A673 (cell line): ENCODE results near the gene EDEM3. TPM values are rescaled to one million over a fixed set of nuclear protein-coding genes. Genes with fewer than 3 reads are reported as not detected.

Experiments
- Bru-seq: library from RNA; stranded (reverse); fragments of 400-500 nt; gene quantifications from one replicate; lab custom pipeline; 2021; lab: Mats Ljungman, UMichigan
- BruChase-seq, 2 experiments: library from RNA; stranded (reverse); fragments of 400-500 nt; gene quantifications; one replicate each; lab custom pipeline; 2021; lab: Mats Ljungman, UMichigan
- BruUV-seq: library from RNA; stranded (reverse); fragments of 400-500 nt; replicated peaks from 2 replicates; lab custom pipeline; 2021; lab: Mats Ljungman, UMichigan
- CTCF ChIA-PET: fragments of 300-600 bp; sonication (Branson Sonifier 250); formaldehyde crosslinking; loops from one replicate; lab custom pipeline; 2022; ENCODE audit warnings: antibody characterized with exemption; lab: Charles Lee
- POLR2A ChIA-PET: fragments of 300-600 bp; sonication (Branson Sonifier 250); formaldehyde crosslinking; loops from one replicate; lab custom pipeline; 2022; ENCODE audit warnings: antibody characterized with exemption; ENCODE audit not compliant: low non-redundant PET; lab: Charles Lee
- DNase-seq: peaks from one replicate; pipeline ENCODE4 v3.0.0-alpha.2; 2015; ENCODE audit warnings: low spot score
- H3K27ac ChIP-seq: fragments of 200-600 bp; sonication (generic); 2 replicates; pipeline ENCODE4 v1.5.1; 2016; ENCODE audit warnings: mixed run types, low read depth, mild to moderate bottlenecking, mixed read lengths, antibody characterized with exemption, low read length; ENCODE audit not compliant: poor library complexity, severe bottlenecking
- H3K27me3 ChIP-seq: fragments of 200-600 bp; sonication (generic); replicated peaks from 2 replicates; pipeline ENCODE4 v1.6.1; 2017; ENCODE audit warnings: mixed run types, low read depth, mild to moderate bottlenecking, mixed read lengths, antibody characterized with exemption, low read length; ENCODE audit not compliant: insufficient read depth, poor library complexity
- H3K36me3 ChIP-seq: fragments of 200-600 bp; sonication (generic); 2 replicates; pipeline ENCODE4 v1.6.1; 2016; ENCODE audit warnings: mixed run types, mild to moderate bottlenecking, mixed read lengths, antibody characterized with exemption, low read length; ENCODE audit not compliant: insufficient read depth, poor library complexity, severe bottlenecking
- H3K4me1 ChIP-seq: fragments of 200-600 bp; sonication (generic); 2 replicates; pipeline ENCODE4 v1.6.1; 2017; ENCODE audit warnings: mixed run types, mild to moderate bottlenecking, mixed read lengths, antibody characterized with exemption, low read length; ENCODE audit not compliant: insufficient read depth, poor library complexity, severe bottlenecking
- H3K4me3 ChIP-seq: fragments of 200-600 bp; sonication (generic); 2 replicates; pipeline ENCODE4 v1.5.1; 2016; ENCODE audit warnings: low read depth, mixed run types, mild to moderate bottlenecking, mixed read lengths, low read length; ENCODE audit not compliant: poor library complexity, severe bottlenecking
- H3K9me3 ChIP-seq: fragments of 200-600 bp; sonication (generic); 2 replicates; pipeline ENCODE4 v1.6.1; 2016; ENCODE audit warnings: mixed run types, low read depth, mild to moderate bottlenecking, mixed read lengths, antibody characterized with exemption, low read length; ENCODE audit not compliant: poor library complexity, severe bottlenecking
- CTCF ChIP-seq: fragments of 300-800, 200-600 bp; sonication (generic); conservative IDR thresholded peaks from 2 replicates; pipeline ENCODE4 v1.5.1; 2017; ENCODE audit warnings: low read depth, mild to moderate bottlenecking, antibody characterized with exemption, low read length, moderate library complexity, mixed read lengths
- EZH2 ChIP-seq: fragments of 200-600 bp; sonication (generic); IDR thresholded peaks from 2 replicates; pipeline ENCODE4 v1.6.1; 2017; ENCODE audit warnings: borderline replicate concordance, low read depth, mild to moderate bottlenecking, mixed read lengths, antibody characterized with exemption, low read length; ENCODE audit not compliant: poor library complexity, severe bottlenecking
- intact Hi-C: fragments of 100-400 bp; cut with micrococcal nuclease; formaldehyde crosslinking; loops from one replicate; pipeline ENCODE4 v1.10.0; 2022; ENCODE audit not compliant: unreplicated experiment
- long read RNA-seq: library from polyadenylated mRNA; stranded (forward); transcript quantifications from one replicate; pipeline ENCODE4 v2.0.0, GENCODE V29; 2022
- total RNA-seq: library from RNA; stranded (reverse); gene quantifications from 2 replicates; pipeline ENCODE4 v1.2.3, GENCODE V29; 2021

Gene EDEM3, protein sequence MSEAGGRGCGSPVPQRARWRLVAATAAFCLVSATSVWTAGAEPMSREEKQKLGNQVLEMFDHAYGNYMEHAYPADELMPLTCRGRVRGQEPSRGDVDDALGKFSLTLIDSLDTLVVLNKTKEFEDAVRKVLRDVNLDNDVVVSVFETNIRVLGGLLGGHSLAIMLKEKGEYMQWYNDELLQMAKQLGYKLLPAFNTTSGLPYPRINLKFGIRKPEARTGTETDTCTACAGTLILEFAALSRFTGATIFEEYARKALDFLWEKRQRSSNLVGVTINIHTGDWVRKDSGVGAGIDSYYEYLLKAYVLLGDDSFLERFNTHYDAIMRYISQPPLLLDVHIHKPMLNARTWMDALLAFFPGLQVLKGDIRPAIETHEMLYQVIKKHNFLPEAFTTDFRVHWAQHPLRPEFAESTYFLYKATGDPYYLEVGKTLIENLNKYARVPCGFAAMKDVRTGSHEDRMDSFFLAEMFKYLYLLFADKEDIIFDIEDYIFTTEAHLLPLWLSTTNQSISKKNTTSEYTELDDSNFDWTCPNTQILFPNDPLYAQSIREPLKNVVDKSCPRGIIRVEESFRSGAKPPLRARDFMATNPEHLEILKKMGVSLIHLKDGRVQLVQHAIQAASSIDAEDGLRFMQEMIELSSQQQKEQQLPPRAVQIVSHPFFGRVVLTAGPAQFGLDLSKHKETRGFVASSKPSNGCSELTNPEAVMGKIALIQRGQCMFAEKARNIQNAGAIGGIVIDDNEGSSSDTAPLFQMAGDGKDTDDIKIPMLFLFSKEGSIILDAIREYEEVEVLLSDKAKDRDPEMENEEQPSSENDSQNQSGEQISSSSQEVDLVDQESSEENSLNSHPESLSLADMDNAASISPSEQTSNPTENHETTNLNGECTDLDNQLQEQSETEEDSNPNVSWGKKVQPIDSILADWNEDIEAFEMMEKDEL
- 23.4 and 24.3 TPM in 2 replicates for total RNA-seq
- percentile 79 among the genes with signal in this experiment for Bru-seq, nascent RNA
- percentile 80 among the genes with signal in this experiment for BruChase-seq, experiment 1, labeled RNA remaining after a 2-hour chase
- BruChase-seq, experiment 2, labeled RNA remaining after a 6-hour chase = percentile 76 among the genes with signal in this experiment
- long read RNA-seq, full-length matches to known transcripts = 9 of 34 reads
- long read RNA-seq, partial matches to known transcripts = 5 of 34 reads
- long read RNA-seq, other reads (novel, unspliced or antisense) = 20 of 34 reads

DNA sequence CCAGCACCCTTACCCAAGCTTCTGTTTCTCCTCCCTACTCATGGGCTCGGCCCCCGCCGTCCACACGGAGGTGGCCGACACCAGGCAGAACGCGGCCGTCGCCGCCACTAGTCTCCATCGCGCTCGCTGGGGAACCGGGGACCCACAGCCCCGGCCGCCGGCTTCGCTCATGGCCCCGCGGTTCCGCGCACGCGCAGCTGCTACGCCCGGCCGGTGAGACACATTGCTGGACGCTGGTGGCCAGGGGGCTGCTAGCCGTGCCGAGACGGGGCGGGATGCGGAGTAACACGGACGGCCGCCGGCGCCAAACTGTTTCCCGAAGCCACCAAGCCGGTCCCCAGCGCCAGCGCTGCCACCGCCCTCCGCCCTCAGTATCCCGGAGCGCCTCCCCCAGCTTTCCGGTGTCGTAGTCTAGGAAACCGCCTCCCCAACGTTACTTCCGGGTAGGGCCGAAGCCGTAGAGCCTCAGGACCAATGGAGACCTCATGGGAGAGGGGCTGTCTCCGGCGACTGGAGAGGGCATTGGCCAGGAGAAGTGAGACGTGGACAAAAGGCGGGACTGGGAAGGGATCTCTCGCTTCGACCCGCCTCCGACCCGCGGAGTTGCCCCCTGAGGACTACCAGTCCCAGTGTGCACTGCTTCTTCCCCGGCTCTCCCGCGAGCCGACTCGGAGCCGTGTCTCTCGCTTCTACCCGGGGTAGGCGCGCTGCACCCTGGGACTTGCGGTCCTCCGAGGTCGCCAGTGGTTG lies at the start of gene EDEM3:
EDEM3 (minus strand) TSS at position 383 of the 750 bp plus-strand sequence; CDS start at position 171, 212 bp downstream.
- Histone ChIP-seq H3K27ac (peak within 1 kb of the TSS; percentile 81), H3K4me3 (peak within 1 kb of the TSS; percentile 86), H3K27me3 (no peaks in the 10 kb centered on the region), H3K36me3 (no peaks in the 10 kb centered on the region), H3K4me1 (peaks cover 10% of the 10 kb centered on the region), H3K9me3 (no peaks in the 10 kb centered on the region)
- DNase-seq = peak; percentile 100
- intact Hi-C loops = no loop called here
- CTCF ChIA-PET = no interaction called here
- TF ChIP-seq CTCF (no peak), EZH2 (no peak)
- POLR2A ChIA-PET = no interaction called here
- no TSS peak for BruUV-seq

DNA sequence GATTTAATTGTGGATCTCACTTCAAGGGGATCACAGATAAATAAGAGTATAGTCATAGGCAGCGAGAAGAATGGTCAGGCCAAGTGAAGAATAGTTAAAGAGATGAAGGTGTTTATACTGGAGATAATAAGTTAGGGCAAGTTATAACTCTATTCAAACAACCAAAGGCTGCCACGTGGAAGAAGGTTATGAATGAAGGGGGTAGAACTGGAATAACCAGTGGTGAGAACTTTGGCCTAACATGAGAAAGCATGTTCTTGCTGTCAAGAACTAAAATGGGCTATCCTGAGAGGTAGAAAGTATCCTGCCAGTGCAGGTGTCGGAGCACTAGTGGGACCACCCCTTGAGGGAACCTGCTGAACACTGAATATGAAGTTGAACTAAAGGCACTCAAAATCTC lies 49.6 kb upstream of the EDEM3 start:
- ChIA-PET CTCF (interaction anchor here (2.3 kb wide), 1 partner anchor 366 kb away, joined by 28 read pairs; no protein-coding TSS in a partner anchor), POLR2A (interaction anchor here (0.7 kb wide), 1 partner anchor 43 kb away, joined by 7 read pairs; no protein-coding TSS in a partner anchor)
- intact Hi-C loops = no loop called here
- TF ChIP-seq CTCF (no peak), EZH2 (no peak)
- H3K36me3 ChIP-seq = peaks cover 22% of the 10 kb centered on the region
- no peaks in the 10 kb centered on the region for H3K9me3 ChIP-seq
- no peak overlapping the region for H3K4me3 ChIP-seq
- H3K4me1 ChIP-seq = no peaks in the 10 kb centered on the region
- no TSS peak for BruUV-seq
- no peak for DNase-seq
- H3K27me3 ChIP-seq = no peaks in the 10 kb centered on the region
- no peak overlapping the region for H3K27ac ChIP-seq
